ENCODE data around the gene NADK2.
"Not testable (repeated sequence)": the region's sequence is repeated elsewhere in the genome, so short reads cannot be mapped to it uniquely, and the experiment has no call there.

Gene NADK2, protein sequence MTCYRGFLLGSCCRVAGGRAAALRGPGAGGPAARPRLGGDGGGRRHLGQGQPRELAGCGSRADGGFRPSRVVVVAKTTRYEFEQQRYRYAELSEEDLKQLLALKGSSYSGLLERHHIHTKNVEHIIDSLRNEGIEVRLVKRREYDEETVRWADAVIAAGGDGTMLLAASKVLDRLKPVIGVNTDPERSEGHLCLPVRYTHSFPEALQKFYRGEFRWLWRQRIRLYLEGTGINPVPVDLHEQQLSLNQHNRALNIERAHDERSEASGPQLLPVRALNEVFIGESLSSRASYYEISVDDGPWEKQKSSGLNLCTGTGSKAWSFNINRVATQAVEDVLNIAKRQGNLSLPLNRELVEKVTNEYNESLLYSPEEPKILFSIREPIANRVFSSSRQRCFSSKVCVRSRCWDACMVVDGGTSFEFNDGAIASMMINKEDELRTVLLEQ

GRCh38 chr5:36241631-36242533, at the start of gene NADK2:
NADK2 (minus strand) TSS chr5:36241925; CDS start chr5:36241798, 127 bp downstream.
- peak; percentile 49 for TF ChIP-seq CTCF (IDR thresholded peaks at IDR 0.05; ENCODE audit: insufficient read depth, missing control alignments)
- DNase-seq (ENCODE audit: insufficient read length, low spot score) (peak; percentile 74), FAIRE-seq (no peak)

DNA sequence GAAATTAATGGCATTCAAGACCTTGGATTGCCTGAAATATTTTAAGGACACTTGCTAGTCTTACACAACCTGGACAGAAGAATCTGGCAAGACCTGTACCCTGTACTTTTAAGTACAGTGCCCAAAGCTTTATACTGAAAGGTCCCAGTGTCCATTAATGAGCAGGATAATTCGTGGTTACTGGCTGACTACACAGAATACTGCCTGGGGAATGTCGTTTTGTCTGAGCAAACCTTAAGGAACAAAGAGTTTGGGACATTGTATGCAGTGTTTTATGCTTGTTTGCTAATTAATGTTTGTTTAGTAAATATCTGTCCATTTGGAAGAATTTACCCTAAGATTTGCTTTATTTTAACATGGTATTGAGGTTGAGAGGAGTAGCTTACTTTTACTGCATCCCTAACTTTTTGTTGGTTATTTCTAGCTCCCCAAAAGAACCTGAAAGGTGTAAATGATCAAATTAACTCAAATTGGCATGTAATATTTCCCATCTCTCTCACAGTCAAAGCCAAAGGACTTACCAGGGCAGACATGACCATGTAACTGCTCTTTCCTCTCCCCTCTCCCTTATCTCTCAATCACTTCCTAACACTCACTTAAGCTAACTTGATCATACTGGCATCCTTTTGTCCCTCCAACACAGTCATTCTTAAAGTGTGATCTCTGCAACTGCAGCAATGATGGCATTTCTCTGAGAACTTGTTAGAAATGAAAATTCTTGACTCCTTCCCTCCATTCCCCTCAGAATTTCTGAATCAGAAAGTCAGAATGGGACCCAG, 44.3 kb upstream of the NADK2 start:
- no peak for FAIRE-seq
- DNase-seq (ENCODE audit: insufficient read length, low spot score), result no peak
- no peak for TF ChIP-seq CTCF (IDR thresholded peaks at IDR 0.05; ENCODE audit: insufficient read depth, missing control alignments)

DNA sequence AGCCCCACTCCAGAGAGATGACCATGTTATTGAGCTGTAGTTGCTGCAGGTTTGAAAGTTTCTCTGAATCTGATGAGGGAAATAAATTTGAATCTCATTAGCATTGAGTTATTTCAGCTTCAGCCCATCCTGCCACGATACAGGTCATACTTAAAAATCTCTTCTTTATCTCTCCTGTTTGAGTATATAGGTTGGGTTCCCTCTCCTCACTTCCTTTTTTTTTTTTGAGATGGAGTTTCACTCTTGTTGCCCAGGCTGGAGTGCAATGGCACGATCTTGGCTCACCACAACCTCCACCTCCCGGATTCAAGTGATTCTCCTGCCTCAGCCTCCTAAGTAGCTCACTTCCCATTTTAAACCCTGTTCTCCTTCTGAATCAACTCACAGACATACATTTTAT, 42.0 kb upstream of the NADK2 start:
- FAIRE-seq, result not testable (repeated sequence)

GRCh38 chr5:36281626-36282025, 39.9 kb upstream of the NADK2 start:
- TF ChIP-seq CTCF (IDR thresholded peaks at IDR 0.05; ENCODE audit: insufficient read depth, missing control alignments), result no peak
- FAIRE-seq, result no peak
- DNase-seq (ENCODE audit: insufficient read length, low spot score), result no peak

More for the DNA sequence above, 42.0 kb upstream of the NADK2 start:
- DNase-seq (ENCODE audit: insufficient read length, low spot score), result not testable (repeated sequence)

DNA sequence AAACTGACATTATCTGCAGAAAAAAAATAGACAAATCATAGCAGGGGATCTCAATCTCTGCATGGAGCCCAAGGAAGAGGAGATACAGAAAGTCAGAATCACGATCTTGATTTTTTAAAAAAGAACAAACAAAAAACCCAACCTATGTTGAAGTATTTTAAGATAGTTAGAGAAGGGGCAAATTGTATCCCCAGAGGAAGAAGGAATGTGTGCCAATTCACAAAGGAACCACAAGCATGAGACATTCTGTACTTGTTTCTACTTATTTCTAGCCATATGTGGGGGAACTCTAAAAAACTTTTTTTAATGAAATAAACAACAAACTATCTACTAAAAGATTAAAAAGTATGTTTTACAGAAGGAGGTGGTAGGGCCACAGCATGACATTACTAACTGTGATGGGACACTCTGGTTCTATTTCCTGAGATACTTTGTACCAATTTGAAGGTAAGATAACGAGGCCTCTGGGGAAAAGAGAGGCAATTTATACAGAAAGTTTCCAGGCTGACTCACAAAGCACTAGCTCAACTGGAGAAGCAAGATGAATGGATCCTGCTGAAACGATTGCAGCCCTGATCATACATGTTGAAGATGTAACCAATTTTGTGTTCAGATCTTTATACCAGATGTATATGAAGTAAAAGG, 37.5 kb upstream of the NADK2 start:
- FAIRE-seq (no peak), DNase-seq (ENCODE audit: insufficient read length, low spot score) (no peak)
- no peak for TF ChIP-seq CTCF (IDR thresholded peaks at IDR 0.05; ENCODE audit: insufficient read depth, missing control alignments)

- DNase-seq (ENCODE audit: insufficient read length, low spot score) (no peak), FAIRE-seq (no peak)
- no peak for TF ChIP-seq CTCF (IDR thresholded peaks at IDR 0.05; ENCODE audit: insufficient read depth, missing control alignments)
These were observed 35.9 kb upstream of the NADK2 start for GRCh38 chr5:36277521-36278176.

Data from D721Med (cell line).